ENCODE results near the gene GRAMD1A. TPM values are rescaled to one million over a fixed set of nuclear protein-coding genes. Genes with fewer than 3 reads are reported as not detected.
"Not testable (repeated sequence)": the region's sequence is repeated elsewhere in the genome, so short reads cannot be mapped to it uniquely, and the experiment has no call there.

The GRAMD1A gene
- total RNA-seq, 1 experiment from 2014 or later, result 75.4 TPM

- CTCF ChIA-PET, result not testable (repeated sequence)
These were observed 34.6 kb upstream of the GRAMD1A start for GRCh38 chr19:34965505-34965904.

GRCh38 chr19:34967551-34967950 is 32.6 kb upstream of the GRAMD1A start:
- DNase-seq (ENCODE audit: low read depth, low spot score) (no peak), ATAC-seq (no peak)
- H3K9me2 ChIP-seq (ENCODE audit: insufficient read depth), result no peaks in the 10 kb centered on the region
- ChIA-PET CTCF (no interaction called here), RAD21 (ENCODE audit: low non-redundant PET in 1 of 2, low total read pairs in 2 of 2, uncharacterized antibody in 2 of 2, unreplicated experiment in 2 of 2) (no interaction called here), POLR2A (no interaction called here)
- no peak overlapping the region for H3K9ac ChIP-seq (ENCODE audit: low read length)
- peaks cover under 1 to 14% of the 10 kb centered on the region in 2 experiments; a peak in 2 of 4 replicates for H3K4me1 ChIP-seq (ENCODE audit: control insufficient read depth in 1 of 2, insufficient read depth in 2 of 2, low read length in 2 of 2)
- no peaks in the 10 kb centered on the region for H3K27me3 ChIP-seq (ENCODE audit: insufficient read depth, low read length)
- no peaks in the 10 kb centered on the region for H4K20me1 ChIP-seq (ENCODE audit: insufficient read depth)
- no peaks in the 10 kb centered on the region for H3K36me3 ChIP-seq (ENCODE audit: control insufficient read depth in 1 of 2, insufficient read depth in 2 of 2, low read length in 2 of 2)
- H3K4me2 ChIP-seq (ENCODE audit: low read length), result no peak overlapping the region
- no TSS peak for BruUV-seq (replicated peaks)
- no peak overlapping the region for H3K4me3 ChIP-seq (replicated peaks in 1 of 2; ENCODE audit: low read depth in 1 of 2, low read length in 2 of 2)
- no peak overlapping the region for H3K27ac ChIP-seq (ENCODE audit: low read depth, low read length)
- TF ChIP-seq EZH2 (IDR thresholded peaks at IDR 0.05) (no peak), POLR2AphosphoS5 (IDR thresholded peaks at IDR 0.05; ENCODE audit: low read depth, low read length) (no peak), YY1 (IDR thresholded peaks at IDR 0.05; ENCODE audit: extremely low read depth, insufficient replicate concordance, low read depth, low read length) (no peak), CTCF (IDR thresholded peaks at IDR 0.05 in 2 of 3, conservative IDR thresholded peaks at IDR 0.05 in 1 of 3; ENCODE audit: borderline replicate concordance in 1 of 3, insufficient read depth in 1 of 3, low read depth in 2 of 3, low read length in 2 of 3) (no peak), SRF (IDR thresholded peaks at IDR 0.05; ENCODE audit: low read depth) (no peak), ELF1 (IDR thresholded peaks at IDR 0.05; ENCODE audit: borderline replicate concordance, low read depth) (no peak), ZFX (IDR thresholded peaks at IDR 0.05) (no peak), ZBTB33 (IDR thresholded peaks at IDR 0.05; ENCODE audit: extremely low read depth, insufficient replicate concordance, low read length) (no peak), MAX (IDR thresholded peaks at IDR 0.05) (no peak), CBX3 (IDR thresholded peaks at IDR 0.05; ENCODE audit: low read depth) (no peak), TCF7L2 (IDR thresholded peaks at IDR 0.05; ENCODE audit: borderline replicate concordance, extremely low read depth, insufficient read depth, insufficient read length) (no peak), ATF3 (IDR thresholded peaks at IDR 0.05) (no peak)
- H2AFZ ChIP-seq (ENCODE audit: low read depth, low read length, poor library complexity, severe bottlenecking), result no peak overlapping the region
- peaks cover 0 to 3% of the 10 kb centered on the region in 2 experiments; a peak in 2 of 4 replicates for H3K9me3 ChIP-seq (ENCODE audit: control insufficient read depth in 1 of 2, insufficient read depth in 1 of 2, low read depth in 1 of 2, low read length in 2 of 2)
- intact Hi-C loops (cut with micrococcal nuclease), result no loop called here
- no peaks in the 10 kb centered on the region for H3K79me2 ChIP-seq (ENCODE audit: insufficient read depth, low read length)

More at GRCh38 chr19:34965505-34965904, 34.6 kb upstream of the GRAMD1A start:
- H3K4me2 ChIP-seq (ENCODE audit: low read length); ATAC-seq; H2AFZ ChIP-seq (ENCODE audit: low read depth, low read length, poor library complexity, severe bottlenecking); H3K9ac ChIP-seq (ENCODE audit: low read length); H4K20me1 ChIP-seq (ENCODE audit: insufficient read depth); POLR2A ChIA-PET; H3K9me3 ChIP-seq (ENCODE audit: control insufficient read depth in 1 of 2, insufficient read depth in 1 of 2, low read depth in 1 of 2, low read length in 2 of 2); H3K79me2 ChIP-seq (ENCODE audit: insufficient read depth, low read length); H3K4me3 ChIP-seq (replicated peaks in 1 of 2; ENCODE audit: low read depth in 1 of 2, low read length in 2 of 2); RAD21 ChIA-PET (ENCODE audit: low non-redundant PET in 1 of 2, low total read pairs in 2 of 2, uncharacterized antibody in 2 of 2, unreplicated experiment in 2 of 2); H3K27ac ChIP-seq (ENCODE audit: low read depth, low read length); intact Hi-C loops (cut with micrococcal nuclease); BruUV-seq (replicated peaks); H3K27me3 ChIP-seq (ENCODE audit: insufficient read depth, low read length); H3K9me2 ChIP-seq (ENCODE audit: insufficient read depth); H3K36me3 ChIP-seq (ENCODE audit: control insufficient read depth in 1 of 2, insufficient read depth in 2 of 2, low read length in 2 of 2); DNase-seq (ENCODE audit: low read depth, low spot score): not testable (repeated sequence)
- TF ChIP-seq CBX3 (IDR thresholded peaks at IDR 0.05; ENCODE audit: low read depth), result 0 out of 2 replicates have a peak, but pooled peaks have one; percentile 51
- H3K4me1 ChIP-seq (ENCODE audit: control insufficient read depth in 1 of 2, insufficient read depth in 2 of 2, low read length in 2 of 2), result peaks cover 4 to 14% of the 10 kb centered on the region in 2 experiments; a peak in 3 of 4 replicates
